PC-9 (cell line): Measurements from ENCODE around the gene ZMYND10.

Experiments
- EZH2 ChIP-seq: fragments of 200-600 bp; sonication (generic); IDR thresholded peaks from 2 replicates; pipeline ENCODE4 v1.8.0; 2017; ENCODE audit warnings: antibody characterized with exemption, low read depth
- TF ChIP-seq, protein P1 (sequence below): fragments of 200-600 bp; sonication (generic); conservative IDR thresholded peaks from 2 replicates; pipeline ENCODE4 v1.6.1; 2017; ENCODE audit warnings: mixed run types, antibody characterized with exemption, mild to moderate bottlenecking, moderate library complexity

DNA sequence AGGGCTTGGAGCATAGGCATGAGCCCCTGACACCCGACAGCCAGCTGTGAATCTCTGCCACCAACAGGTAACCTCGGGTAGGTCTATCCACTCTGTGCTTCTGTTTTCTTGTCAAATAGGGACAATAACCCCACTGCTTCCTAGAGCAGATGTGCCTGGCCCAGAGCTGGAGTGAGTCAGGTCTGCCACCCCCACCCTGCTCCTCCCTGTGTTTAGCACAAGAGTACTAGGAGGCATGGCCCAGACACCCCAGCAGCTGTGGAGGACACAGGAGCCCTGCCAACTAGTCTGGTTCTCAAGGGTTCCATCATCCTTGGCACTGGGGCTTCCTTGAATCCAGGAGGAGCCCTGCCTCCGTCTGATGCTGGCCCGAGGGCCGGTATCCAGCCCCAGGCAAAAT, 47.5 kb upstream of the ZMYND10 start:
- TF ChIP-seq, protein P1, sequence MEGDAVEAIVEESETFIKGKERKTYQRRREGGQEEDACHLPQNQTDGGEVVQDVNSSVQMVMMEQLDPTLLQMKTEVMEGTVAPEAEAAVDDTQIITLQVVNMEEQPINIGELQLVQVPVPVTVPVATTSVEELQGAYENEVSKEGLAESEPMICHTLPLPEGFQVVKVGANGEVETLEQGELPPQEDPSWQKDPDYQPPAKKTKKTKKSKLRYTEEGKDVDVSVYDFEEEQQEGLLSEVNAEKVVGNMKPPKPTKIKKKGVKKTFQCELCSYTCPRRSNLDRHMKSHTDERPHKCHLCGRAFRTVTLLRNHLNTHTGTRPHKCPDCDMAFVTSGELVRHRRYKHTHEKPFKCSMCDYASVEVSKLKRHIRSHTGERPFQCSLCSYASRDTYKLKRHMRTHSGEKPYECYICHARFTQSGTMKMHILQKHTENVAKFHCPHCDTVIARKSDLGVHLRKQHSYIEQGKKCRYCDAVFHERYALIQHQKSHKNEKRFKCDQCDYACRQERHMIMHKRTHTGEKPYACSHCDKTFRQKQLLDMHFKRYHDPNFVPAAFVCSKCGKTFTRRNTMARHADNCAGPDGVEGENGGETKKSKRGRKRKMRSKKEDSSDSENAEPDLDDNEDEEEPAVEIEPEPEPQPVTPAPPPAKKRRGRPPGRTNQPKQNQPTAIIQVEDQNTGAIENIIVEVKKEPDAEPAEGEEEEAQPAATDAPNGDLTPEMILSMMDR: no peak
- TF ChIP-seq EZH2: no peak
